CD4-positive, alpha-beta T cell treated with Interleukin-15 for 4 hours (primary cell): ENCODE data around the gene CCNT2.
A peak's percentile ranks its signal among the peaks of the same experiment; 100 is the strongest.
"Not testable (repeated sequence)": the region's sequence is repeated elsewhere in the genome, so short reads cannot be mapped to it uniquely, and the experiment has no call there.

Source experiments
- DNase-seq: peaks from one replicate; pipeline ENCODE4 v3.0.0-alpha.2; 2020; ENCODE audit warnings: low spot score

Gene CCNT2

GRCh38 chr2:134918526-134919340, at the start of gene CCNT2:
Gene CCNT2, plus strand, starts transcription at chr2:134918822. Its CDS starts 33 bp downstream, at chr2:134918855.
- DNase-seq: peak; percentile 100

GRCh38 chr2:134869946-134870736, 48.5 kb upstream of the CCNT2 start:
- no peak for DNase-seq

- no peak for DNase-seq
Measured at GRCh38 chr2:134873152-134873551, 45.5 kb upstream of the CCNT2 start.

GRCh38 chr2:134875309-134875708, 43.3 kb upstream of the CCNT2 start:
- DNase-seq: no peak

GRCh38 chr2:134882773-134883172, 35.8 kb upstream of the CCNT2 start:
- no peak for DNase-seq

GRCh38 chr2:134883552-134884293, 34.9 kb upstream of the CCNT2 start:
- DNase-seq: no peak

- DNase-seq: no peak
Measured at GRCh38 chr2:134884435-134884834, 34.2 kb upstream of the CCNT2 start.

- no peak for DNase-seq
Measured at GRCh38 chr2:134892282-134893035, 26.2 kb upstream of the CCNT2 start.

- no peak for DNase-seq
Measured at GRCh38 chr2:134897932-134898331, 20.7 kb upstream of the CCNT2 start.

GRCh38 chr2:134899204-134899603, 19.4 kb upstream of the CCNT2 start:
- DNase-seq: no peak

- DNase-seq: no peak
Measured at GRCh38 chr2:134900151-134900550, 18.5 kb upstream of the CCNT2 start.

- DNase-seq: not testable (repeated sequence)
Measured at GRCh38 chr2:134903701-134904100, 14.9 kb upstream of the CCNT2 start.

GRCh38 chr2:134905168-134905567, 13.5 kb upstream of the CCNT2 start:
- no peak for DNase-seq

- no peak for DNase-seq
Measured at GRCh38 chr2:134906726-134907125, 11.9 kb upstream of the CCNT2 start.

- not testable (repeated sequence) for DNase-seq
Measured at GRCh38 chr2:134907441-134908116, 11.0 kb upstream of the CCNT2 start.

- DNase-seq: no peak
Measured at GRCh38 chr2:134910763-134911399, 7.7 kb upstream of the CCNT2 start.

GRCh38 chr2:134911400-134911785, 7.2 kb upstream of the CCNT2 start:
- no peak for DNase-seq

GRCh38 chr2:134912361-134912760, 6.3 kb upstream of the CCNT2 start:
- no peak for DNase-seq

- DNase-seq: no peak
Measured at GRCh38 chr2:134917360-134917865, 1.2 kb upstream of the CCNT2 start.

GRCh38 chr2:134917888-134918525, 615 bp upstream of the CCNT2 start:
- no peak for DNase-seq
